ENCODE data around the gene DNA2. TPM values are rescaled to one million over a fixed set of nuclear protein-coding genes. Genes with fewer than 3 reads are reported as not detected.

Gene DNA2
- total RNA-seq, 1 experiment from 2014 or later, result 6.9 TPM

DNA sequence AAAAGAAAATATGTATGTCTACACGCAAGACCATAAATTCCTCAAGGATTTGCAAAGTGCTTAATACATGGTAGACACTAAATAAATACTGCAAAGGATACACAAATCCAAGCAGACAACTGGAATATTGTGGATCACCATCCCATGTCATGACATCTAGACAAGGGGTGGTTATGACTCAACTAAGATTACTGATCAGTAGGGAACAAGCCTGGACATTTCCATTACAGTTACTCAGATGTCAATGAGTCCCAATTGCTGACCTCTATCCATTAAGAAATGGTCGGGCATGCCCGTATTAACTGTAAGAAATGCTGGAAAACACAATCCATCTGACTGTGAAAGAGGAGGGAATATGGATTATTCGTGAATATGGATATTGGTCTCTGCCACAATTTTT is 37.1 kb downstream of the DNA2 start:
- CTCF ChIA-PET, result interaction anchor here (0.6 kb wide), 1 partner anchor 211 kb away, joined by 3 read pairs; no protein-coding TSS in a partner anchor
- no peaks in the 10 kb centered on the region for H3K4me1 Mint-ChIP-seq (ENCODE audit: insufficient read depth, unreplicated experiment)
- BruUV-seq (replicated peaks), result no TSS peak

GRCh38 chr10:68428396-68429104 is 43.2 kb downstream of the DNA2 start:
- H3K4me3 Mint-ChIP-seq (ENCODE audit: unreplicated experiment), result no peak overlapping the region
- ChIA-PET POLR2A (interaction anchor here (0.6 to 0.7 kb wide), 3 partner anchors 7 to 795 kb away, joined by 4 to 5 read pairs (median 4); no protein-coding TSS in a partner anchor), CTCF (interaction anchor here (0.6 to 0.9 kb wide), 2 partner anchors 18 to 20 kb away, joined by 3 to 4 read pairs; no protein-coding TSS in a partner anchor)
- no TSS peak for BruUV-seq (replicated peaks)
- no peak for TF ChIP-seq CTCF (IDR thresholded peaks at IDR 0.05; ENCODE audit: unreplicated experiment)
- no peak overlapping the region for H3K27ac Mint-ChIP-seq (ENCODE audit: low read depth, unreplicated experiment)
- H3K4me1 Mint-ChIP-seq (ENCODE audit: insufficient read depth, unreplicated experiment), result no peaks in the 10 kb centered on the region
- H3K36me3 Mint-ChIP-seq (ENCODE audit: insufficient read depth, unreplicated experiment), result peaks cover 18% of the 10 kb centered on the region
- H3K9me3 Mint-ChIP-seq (ENCODE audit: unreplicated experiment), result no peaks in the 10 kb centered on the region
- no peak for DNase-seq (ENCODE audit: unreplicated experiment)
- H3K27me3 Mint-ChIP-seq (ENCODE audit: insufficient read depth, unreplicated experiment), result no peaks in the 10 kb centered on the region
- intact Hi-C loops (cut with micrococcal nuclease), result no loop called here

More for the DNA sequence above, 37.1 kb downstream of the DNA2 start:
- H3K27me3 Mint-ChIP-seq (ENCODE audit: insufficient read depth, unreplicated experiment), result no peaks in the 10 kb centered on the region
- H3K36me3 Mint-ChIP-seq (ENCODE audit: insufficient read depth, unreplicated experiment), result peaks cover 5% of the 10 kb centered on the region
- intact Hi-C loops (cut with micrococcal nuclease), result no loop called here
- TF ChIP-seq CTCF (IDR thresholded peaks at IDR 0.05; ENCODE audit: unreplicated experiment), result no peak
- peak overlapping the region; percentile 50 for H3K27ac Mint-ChIP-seq (ENCODE audit: low read depth, unreplicated experiment)
- POLR2A ChIA-PET, result no interaction called here
- H3K9me3 Mint-ChIP-seq (ENCODE audit: unreplicated experiment), result no peaks in the 10 kb centered on the region
- H3K4me3 Mint-ChIP-seq (ENCODE audit: unreplicated experiment), result no peak overlapping the region
- DNase-seq (ENCODE audit: unreplicated experiment), result peak; percentile 1

- H3K4me1 Mint-ChIP-seq (ENCODE audit: insufficient read depth, unreplicated experiment), result no peaks in the 10 kb centered on the region
- no peak for DNase-seq (ENCODE audit: unreplicated experiment)
- H3K27me3 Mint-ChIP-seq (ENCODE audit: insufficient read depth, unreplicated experiment), result no peaks in the 10 kb centered on the region
- ChIA-PET POLR2A (no interaction called here), CTCF (interaction anchor here (0.6 kb wide), 1 partner anchor 17 kb away, joined by 3 read pairs; no protein-coding TSS in a partner anchor)
- peaks cover 30% of the 10 kb centered on the region for H3K36me3 Mint-ChIP-seq (ENCODE audit: insufficient read depth, unreplicated experiment)
- intact Hi-C loops (cut with micrococcal nuclease), result no loop called here
- TF ChIP-seq CTCF (IDR thresholded peaks at IDR 0.05; ENCODE audit: unreplicated experiment), result no peak
- no peak overlapping the region for H3K27ac Mint-ChIP-seq (ENCODE audit: low read depth, unreplicated experiment)
- no peaks in the 10 kb centered on the region for H3K9me3 Mint-ChIP-seq (ENCODE audit: unreplicated experiment)
- no TSS peak for BruUV-seq (replicated peaks)
- no peak overlapping the region for H3K4me3 Mint-ChIP-seq (ENCODE audit: unreplicated experiment)
These were observed 47.2 kb downstream of the DNA2 start for GRCh38 chr10:68424454-68425014.

DNA sequence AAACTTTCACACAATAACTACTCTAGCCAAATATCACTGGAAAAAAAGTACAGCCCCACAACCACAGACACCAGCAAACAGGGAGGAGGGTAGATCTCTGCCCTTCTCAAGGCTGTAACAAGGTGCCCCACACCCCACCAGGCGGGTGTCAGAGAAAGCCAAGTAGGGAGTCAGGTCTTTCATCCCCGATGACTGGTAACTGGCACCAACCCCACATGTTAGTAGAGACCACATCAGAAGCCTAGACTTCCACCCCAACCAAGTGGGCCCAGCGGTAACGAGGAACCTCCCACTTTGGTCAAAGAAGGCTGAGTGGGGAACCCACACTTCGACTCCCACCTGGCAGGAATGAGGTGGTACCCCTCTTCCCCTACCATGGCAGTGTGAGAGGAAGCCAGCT is 48.3 kb downstream of the DNA2 start:
- Mint-ChIP-seq H3K36me3 (ENCODE audit: insufficient read depth, unreplicated experiment) (peaks cover 25% of the 10 kb centered on the region), H3K27ac (ENCODE audit: low read depth, unreplicated experiment) (no peak overlapping the region), H3K27me3 (ENCODE audit: insufficient read depth, unreplicated experiment) (no peaks in the 10 kb centered on the region), H3K4me1 (ENCODE audit: insufficient read depth, unreplicated experiment) (no peaks in the 10 kb centered on the region), H3K9me3 (ENCODE audit: unreplicated experiment) (no peaks in the 10 kb centered on the region), H3K4me3 (ENCODE audit: unreplicated experiment) (no peak overlapping the region)
- no TSS peak for BruUV-seq (replicated peaks)
- intact Hi-C loops (cut with micrococcal nuclease), result no loop called here
- TF ChIP-seq CTCF (IDR thresholded peaks at IDR 0.05; ENCODE audit: unreplicated experiment), result no peak
- POLR2A ChIA-PET, result no interaction called here
- CTCF ChIA-PET, result interaction anchor here (0.6 kb wide), 1 partner anchor 56 kb away, joined by 3 read pairs; no protein-coding TSS in a partner anchor
- DNase-seq (ENCODE audit: unreplicated experiment), result no peak

Measured in MCF 10A (cell line).